Endothelial cell of umbilical vein (primary cell): ENCODE results near the gene PDE1A.

Source experiments
- EZH2 ChIP-seq: IDR thresholded peaks from 2 replicates; pipeline ENCODE4 v1.6.1; 2012; ENCODE audit warnings: borderline replicate concordance, low read depth, mild to moderate bottlenecking, moderate library complexity, low read length, inconsistent platforms; ENCODE audit not compliant: severe bottlenecking
- FOS ChIP-seq: IDR thresholded peaks from 2 replicates; pipeline ENCODE4 v1.6.1; 2011; ENCODE audit warnings: mild to moderate bottlenecking, low read length, moderate library complexity, borderline replicate concordance; ENCODE audit not compliant: insufficient read depth
- GATA2 ChIP-seq: IDR thresholded peaks from 2 replicates; pipeline ENCODE4 v1.7.0; 2011; ENCODE audit warnings: low read depth, mild to moderate bottlenecking, moderate library complexity, mixed read lengths, low read length; ENCODE audit not compliant: insufficient read length, insufficient read depth
- JUN ChIP-seq: IDR thresholded peaks from 2 replicates; pipeline ENCODE4 v1.6.1; 2011; ENCODE audit warnings: borderline replicate concordance, low read depth; ENCODE audit not compliant: insufficient read length, insufficient read depth
- MYC ChIP-seq: IDR thresholded peaks from one replicate; pipeline ENCODE4 v1.6.1; 2011; ENCODE audit warnings: mild to moderate bottlenecking, low read depth, low read length
- POLR2A ChIP-seq: IDR thresholded peaks from 2 replicates; pipeline ENCODE4 v1.6.1; 2012; ENCODE audit warnings: low read depth, mild to moderate bottlenecking, control low read depth, low read length
- POLR2AphosphoS5 ChIP-seq: IDR thresholded peaks from 2 replicates; pipeline ENCODE4 v1.6.1; 2012; ENCODE audit warnings: low read depth, mild to moderate bottlenecking, control low read depth, low read length, moderate library complexity; ENCODE audit not compliant: insufficient read depth
- TF ChIP-seq, protein P1 (sequence below), 2 donors: IDR thresholded peaks; 1 replicate in 1 of 2; 2 replicates in 1 of 2; pipeline ENCODE4 v1.5.1; 2011; ENCODE audit warnings: low read length in 2 of 2, mild to moderate bottlenecking in 2 of 2, moderate library complexity in 2 of 2, control low read depth in 1 of 2, inconsistent platforms in 1 of 2, low read depth in 1 of 2; ENCODE audit not compliant: insufficient read depth in 1 of 2; ENCODE audit errors: extremely low read depth in 1 of 2

DNA sequence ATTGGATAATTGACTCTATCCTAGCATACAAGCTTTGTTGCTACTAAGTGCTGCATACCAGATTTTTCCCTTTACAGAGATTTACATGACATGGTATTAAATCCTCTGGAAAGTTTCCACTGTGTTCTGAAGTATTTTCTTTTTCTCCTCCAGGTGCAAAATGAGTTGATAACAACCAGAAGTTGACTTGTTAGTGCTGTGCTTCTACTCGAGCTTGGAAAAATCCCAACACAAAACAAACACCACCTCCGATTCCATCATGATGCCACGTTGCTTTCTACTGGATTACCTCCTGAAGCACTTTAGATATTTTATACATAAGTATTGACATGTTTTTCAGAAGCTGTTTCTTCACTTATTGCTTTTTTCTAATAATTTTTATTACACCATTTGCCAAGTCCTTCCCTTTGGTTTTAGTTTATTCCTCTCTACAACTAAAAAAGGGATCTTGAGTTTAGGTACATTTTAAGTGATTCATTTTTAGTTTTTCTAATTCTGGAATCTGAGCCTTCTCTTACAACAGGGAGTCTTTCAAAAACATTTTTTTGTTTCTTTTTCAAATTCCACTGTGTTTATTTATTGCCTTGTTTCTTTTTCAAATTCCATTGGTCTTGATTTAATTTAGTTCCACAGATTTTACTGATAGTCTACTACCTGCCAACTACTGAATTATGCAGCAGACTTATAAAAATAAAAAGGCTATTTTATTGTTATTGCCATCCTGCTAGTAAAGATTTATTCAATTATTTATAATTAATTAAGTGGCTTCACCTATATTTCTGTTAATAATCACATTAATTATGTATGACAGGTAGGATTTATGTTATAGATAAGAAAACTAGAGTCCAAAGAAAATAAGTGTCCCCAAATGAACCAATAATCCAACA, 297.8 kb downstream of the PDE1A start:
- TF ChIP-seq, protein P1, sequence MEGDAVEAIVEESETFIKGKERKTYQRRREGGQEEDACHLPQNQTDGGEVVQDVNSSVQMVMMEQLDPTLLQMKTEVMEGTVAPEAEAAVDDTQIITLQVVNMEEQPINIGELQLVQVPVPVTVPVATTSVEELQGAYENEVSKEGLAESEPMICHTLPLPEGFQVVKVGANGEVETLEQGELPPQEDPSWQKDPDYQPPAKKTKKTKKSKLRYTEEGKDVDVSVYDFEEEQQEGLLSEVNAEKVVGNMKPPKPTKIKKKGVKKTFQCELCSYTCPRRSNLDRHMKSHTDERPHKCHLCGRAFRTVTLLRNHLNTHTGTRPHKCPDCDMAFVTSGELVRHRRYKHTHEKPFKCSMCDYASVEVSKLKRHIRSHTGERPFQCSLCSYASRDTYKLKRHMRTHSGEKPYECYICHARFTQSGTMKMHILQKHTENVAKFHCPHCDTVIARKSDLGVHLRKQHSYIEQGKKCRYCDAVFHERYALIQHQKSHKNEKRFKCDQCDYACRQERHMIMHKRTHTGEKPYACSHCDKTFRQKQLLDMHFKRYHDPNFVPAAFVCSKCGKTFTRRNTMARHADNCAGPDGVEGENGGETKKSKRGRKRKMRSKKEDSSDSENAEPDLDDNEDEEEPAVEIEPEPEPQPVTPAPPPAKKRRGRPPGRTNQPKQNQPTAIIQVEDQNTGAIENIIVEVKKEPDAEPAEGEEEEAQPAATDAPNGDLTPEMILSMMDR (IDR thresholded peaks at IDR 0.05; ENCODE audit: extremely low read depth in 1 of 2, insufficient read depth in 1 of 2, low read depth in 1 of 2, low read length in 2 of 2) = no peak
- TF ChIP-seq POLR2AphosphoS5 (no peak), MYC (no peak), POLR2A (no peak), FOS (no peak), EZH2 (no peak), JUN (no peak), GATA2 (no peak)
